Measurements from ENCODE around the gene ATL2. TPM values are rescaled to one million over a fixed set of nuclear protein-coding genes. Genes with fewer than 3 reads are reported as not detected.
"Not testable (repeated sequence)": the region's sequence is repeated elsewhere in the genome, so short reads cannot be mapped to it uniquely, and the experiment has no call there.

The ATL2 gene
- total and polyA plus RNA-seq, 2 experiments from 2014 or later: 28.7 to 86.5 TPM

GRCh38 chr2:38259311-38259710 is 117.8 kb downstream of the ATL2 start:
- TF ChIP-seq CTCF (IDR thresholded peaks at IDR 0.05; ENCODE audit: low read depth, low read length): no peak

GRCh38 chr2:38257680-38258079 is 119.4 kb downstream of the ATL2 start:
- H3K4me3 ChIP-seq; H3K4me1 ChIP-seq (ENCODE audit: low read depth); DNase-seq (ENCODE audit: low read depth in 1 of 2, low spot score in 1 of 2); H3K9me3 ChIP-seq (ENCODE audit: low read depth); H3K36me3 ChIP-seq; H3K27me3 ChIP-seq; H3K27ac ChIP-seq: not testable (repeated sequence)

More at GRCh38 chr2:38259311-38259710, 117.8 kb downstream of the ATL2 start:
- no peaks in the 10 kb centered on the region for H3K36me3 ChIP-seq
- no peak for DNase-seq (ENCODE audit: low read depth in 1 of 2, low spot score in 1 of 2)
- H3K9me3 ChIP-seq (ENCODE audit: low read depth): no peaks in the 10 kb centered on the region
- no peaks in the 10 kb centered on the region for H3K27me3 ChIP-seq
- peaks cover 2% of the 10 kb centered on the region for H3K4me1 ChIP-seq (ENCODE audit: low read depth)
- no peak overlapping the region for H3K4me3 ChIP-seq
- H3K27ac ChIP-seq: no peak overlapping the region

DNA sequence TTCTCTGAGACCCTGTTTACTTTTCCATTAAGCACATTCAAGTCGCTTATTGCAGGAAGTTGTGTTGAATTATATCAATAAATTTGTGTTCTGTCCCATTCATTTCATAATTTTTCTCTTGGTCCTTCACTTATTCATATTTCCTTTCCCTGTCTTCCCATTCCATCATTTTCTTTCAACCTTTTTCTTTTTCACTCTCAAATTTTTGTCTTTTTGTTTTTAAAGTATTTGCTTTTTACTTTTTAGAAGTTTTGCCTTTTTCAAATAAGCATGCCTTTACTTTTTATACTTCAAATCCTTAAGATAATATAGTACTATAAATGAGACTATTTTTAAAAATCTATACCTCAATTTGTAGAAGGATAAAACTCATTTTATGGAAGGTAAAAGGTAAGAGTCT is 120.5 kb downstream of the ATL2 start:
- DNase-seq (ENCODE audit: low read depth in 1 of 2, low spot score in 1 of 2): no peak
- no peak for TF ChIP-seq CTCF (IDR thresholded peaks at IDR 0.05; ENCODE audit: low read depth, low read length)
- H3K4me3 ChIP-seq: no peak overlapping the region
- H3K4me1 ChIP-seq (ENCODE audit: low read depth): no peaks in the 10 kb centered on the region
- no peak overlapping the region for H3K27ac ChIP-seq
- H3K27me3 ChIP-seq: no peaks in the 10 kb centered on the region
- no peaks in the 10 kb centered on the region for H3K9me3 ChIP-seq (ENCODE audit: low read depth)
- H3K36me3 ChIP-seq: no peaks in the 10 kb centered on the region

- Histone ChIP-seq H3K4me3 (no peak overlapping the region), H3K27me3 (no peaks in the 10 kb centered on the region), H3K36me3 (no peaks in the 10 kb centered on the region), H3K9me3 (ENCODE audit: low read depth) (no peaks in the 10 kb centered on the region), H3K27ac (no peak overlapping the region), H3K4me1 (ENCODE audit: low read depth) (no peaks in the 10 kb centered on the region)
- DNase-seq (ENCODE audit: low read depth in 1 of 2, low spot score in 1 of 2): no peak
- TF ChIP-seq CTCF (IDR thresholded peaks at IDR 0.05; ENCODE audit: low read depth, low read length): no peak
These were observed 121.9 kb downstream of the ATL2 start for GRCh38 chr2:38255211-38255610.

- Histone ChIP-seq H3K36me3 (no peaks in the 10 kb centered on the region), H3K4me3 (no peak overlapping the region), H3K27ac (no peak overlapping the region), H3K27me3 (no peaks in the 10 kb centered on the region), H3K9me3 (ENCODE audit: low read depth) (no peaks in the 10 kb centered on the region), H3K4me1 (ENCODE audit: low read depth) (no peaks in the 10 kb centered on the region)
- no peak for TF ChIP-seq CTCF (IDR thresholded peaks at IDR 0.05; ENCODE audit: low read depth, low read length)
- no peak for DNase-seq (ENCODE audit: low read depth in 1 of 2, low spot score in 1 of 2)
These were observed 122.3 kb downstream of the ATL2 start for GRCh38 chr2:38254796-38255195.

- no peak for DNase-seq (ENCODE audit: low read depth in 1 of 2, low spot score in 1 of 2)
- Histone ChIP-seq H3K9me3 (ENCODE audit: low read depth) (no peaks in the 10 kb centered on the region), H3K27ac (no peak overlapping the region), H3K4me1 (ENCODE audit: low read depth) (no peaks in the 10 kb centered on the region), H3K27me3 (no peaks in the 10 kb centered on the region), H3K36me3 (no peaks in the 10 kb centered on the region), H3K4me3 (no peak overlapping the region)
- TF ChIP-seq CTCF (IDR thresholded peaks at IDR 0.05; ENCODE audit: low read depth, low read length): no peak
These were observed 125.1 kb downstream of the ATL2 start for GRCh38 chr2:38251940-38252339.
